HG03565 (cell line): ENCODE data around the gene CCBE1.
"Not testable (repeated sequence)": the region's sequence is repeated elsewhere in the genome, so short reads cannot be mapped to it uniquely, and the experiment has no call there.

Source experiments
- ATAC-seq: cut with Tn5 transposase; IDR thresholded peaks from one replicate; pipeline ENCODE4 v1.9.1; 2021; ENCODE audit warnings: mild to moderate bottlenecking, moderate library complexity; ENCODE audit not compliant: unreplicated experiment

The CCBE1 gene

GRCh38 chr18:59550174-59550516 is 147.1 kb downstream of the CCBE1 start:
- ATAC-seq: no peak

GRCh38 chr18:59549503-59550173 is 147.6 kb downstream of the CCBE1 start:
- ATAC-seq: no peak

GRCh38 chr18:59547581-59548182 is 149.5 kb downstream of the CCBE1 start:
- no peak for ATAC-seq

GRCh38 chr18:59546188-59546587 is 151.0 kb downstream of the CCBE1 start:
- ATAC-seq: no peak

GRCh38 chr18:59540780-59541179 is 156.4 kb downstream of the CCBE1 start:
- no peak for ATAC-seq

GRCh38 chr18:59540346-59540745 is 156.9 kb downstream of the CCBE1 start:
- no peak for ATAC-seq

- ATAC-seq: no peak
Observed at GRCh38 chr18:59539108-59539507, 158.1 kb downstream of the CCBE1 start.

GRCh38 chr18:59537579-59537978 is 159.6 kb downstream of the CCBE1 start:
- ATAC-seq: no peak

- ATAC-seq: no peak
Observed at GRCh38 chr18:59536166-59536565, 161.1 kb downstream of the CCBE1 start.

- ATAC-seq: no peak
Observed at GRCh38 chr18:59535055-59535454, 162.2 kb downstream of the CCBE1 start.

GRCh38 chr18:59528866-59529265 is 168.4 kb downstream of the CCBE1 start:
- ATAC-seq: no peak

- ATAC-seq: no peak
Observed at GRCh38 chr18:59520562-59521355, 176.5 kb downstream of the CCBE1 start.

- no peak for ATAC-seq
Observed at GRCh38 chr18:59518705-59519104, 178.5 kb downstream of the CCBE1 start.

GRCh38 chr18:59517446-59518165 is 179.6 kb downstream of the CCBE1 start:
- ATAC-seq: no peak

GRCh38 chr18:59516356-59517155 is 180.7 kb downstream of the CCBE1 start:
- no peak for ATAC-seq

- not testable (repeated sequence) for ATAC-seq
Observed at GRCh38 chr18:59515956-59516355, 181.3 kb downstream of the CCBE1 start.

GRCh38 chr18:59515147-59515546 is 182.1 kb downstream of the CCBE1 start:
- no peak for ATAC-seq

- ATAC-seq: no peak
Observed at GRCh38 chr18:59514203-59514602, 183.0 kb downstream of the CCBE1 start.

- no peak for ATAC-seq
Observed at GRCh38 chr18:59512025-59512755, 185.0 kb downstream of the CCBE1 start.
